Measurements from ENCODE around the gene WDR37. TPM values are rescaled to one million over a fixed set of nuclear protein-coding genes. Genes with fewer than 3 reads are reported as not detected.

The WDR37 gene
- total and polyA plus RNA-seq, 9 of the 15 experiments (the other 6 are each of a cell fraction or from before 2014, with no cell fraction given) = 2.3 to 11.6 (median 6.7) TPM

GRCh38 chr10:1058017-1058416 lies 1.8 kb downstream of the WDR37 start:
- Histone ChIP-seq H4K20me1 (replicated peaks; ENCODE audit: control insufficient read depth, insufficient read depth, low read length) (no peaks in the 10 kb centered on the region; the same call in 1 of the 2 replicates), H3K4me1 (replicated peaks in 1 of 2; ENCODE audit: control insufficient read depth in 2 of 2, insufficient read depth in 2 of 2, low read length in 2 of 2) (peaks cover 12 to 15% of the 10 kb centered on the region in 2 experiments; a peak in 4 of 5 replicates), H3K9ac (ENCODE audit: insufficient read depth in 1 of 2, low read depth in 2 of 2, low read length in 2 of 2) (peak overlapping the region in 1 of 2 experiments; percentile 86; a peak in 2 of 4 replicates), H3K4me2 (ENCODE audit: insufficient read depth, low read length) (peak overlapping the region; percentile 82), H2AFZ (ENCODE audit: low read depth, low read length) (peak overlapping the region; percentile 43; the same call in 1 of the 2 replicates), H3K9me3 (replicated peaks; ENCODE audit: control insufficient read depth, insufficient read depth, low read depth, low read length) (no peaks in the 10 kb centered on the region), H3K4me3 (peak overlapping the region; percentile 94), H3K79me2 (ENCODE audit: control insufficient read depth, insufficient read depth, low read length) (peaks cover 83% of the 10 kb centered on the region), H3K9me1 (ENCODE audit: control insufficient read depth, insufficient read depth, low read length) (no peaks in the 10 kb centered on the region), H3K36me3 (ENCODE audit: control insufficient read depth, insufficient read depth, low read length) (peaks cover 32% of the 10 kb centered on the region), H3K27ac (ENCODE audit: extremely low read depth, low read depth, low read length) (peak overlapping the region; percentile 97), H3K27me3 (ENCODE audit: control insufficient read depth in 2 of 2, insufficient read depth in 2 of 2, low read length in 2 of 2) (no peaks in the 10 kb centered on the region)
- peak; percentile 35 for FAIRE-seq
- intact Hi-C loops (cut with micrococcal nuclease) (loop anchor here (10.0 kb wide), 1 partner anchor 123 kb away; the partner anchor contains the start of gene LARP4B), in situ Hi-C loops (cut with MboI) (no loop called here)
- no peak for DNase-seq (ENCODE audit: extremely low read depth in 1 of 4, low spot score in 3 of 4)
- POLR2A ChIA-PET = interaction anchor here (1.1 to 1.2 kb wide), 2 partner anchors 9 kb away, joined by 4 to 5 read pairs; partner anchors contain the start of gene IDI1
- no peak for ATAC-seq
- BruUV-seq (replicated peaks) = no TSS peak
- WGBS (ENCODE audit: insufficient coverage, low coverage, missing lambda C conversion rate) = 41% methylated on average over 7 of the region's 7 CpGs
- TF ChIP-seq ZFPM2 (CRISPR knock-in tag; IDR thresholded peaks at IDR 0.05) = no peak
- 0 out of 2 replicates have a peak, but pooled peaks have one; percentile 28 for TF ChIP-seq GABPB1 (CRISPR knock-in tag; IDR thresholded peaks at IDR 0.05)
- CTCF ChIA-PET (ENCODE audit: low intra/inter-chr PET ratio) = no interaction called here

DNA sequence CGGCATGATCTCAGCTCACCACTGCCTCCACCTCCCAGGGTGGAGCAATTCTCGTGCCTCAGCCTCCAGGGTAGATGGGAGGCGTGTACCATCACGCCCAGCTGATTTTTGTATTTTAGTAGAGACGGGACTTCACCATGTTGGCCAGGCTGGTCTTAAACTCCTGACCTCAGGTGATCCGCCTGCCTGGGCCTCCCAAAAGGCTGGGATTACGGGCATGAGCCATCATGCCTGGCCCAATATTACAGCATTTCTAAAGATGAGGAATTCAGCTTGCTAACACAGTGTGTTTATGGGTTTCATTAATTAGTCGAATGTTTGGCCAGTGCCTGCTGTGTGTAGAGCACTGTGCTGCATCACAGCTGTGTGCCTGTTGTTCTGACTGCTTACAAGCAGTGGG lies 3.7 kb downstream of the WDR37 start:
- Histone ChIP-seq H3K27ac (ENCODE audit: extremely low read depth, low read depth, low read length) (no peak overlapping the region), H3K79me2 (ENCODE audit: control insufficient read depth, insufficient read depth, low read length) (peaks cover 67% of the 10 kb centered on the region), H3K4me3 (no peak overlapping the region), H3K4me1 (replicated peaks in 1 of 2; ENCODE audit: control insufficient read depth in 2 of 2, insufficient read depth in 2 of 2, low read length in 2 of 2) (peaks cover 10% of the 10 kb centered on the region in 2 experiments; a peak in 3 of 5 replicates), H3K27me3 (ENCODE audit: control insufficient read depth in 2 of 2, insufficient read depth in 2 of 2, low read length in 2 of 2) (no peaks in the 10 kb centered on the region), H3K36me3 (ENCODE audit: control insufficient read depth, insufficient read depth, low read length) (peaks cover 21% of the 10 kb centered on the region; the same call in 2 of the 3 replicates), H3K9me1 (ENCODE audit: control insufficient read depth, insufficient read depth, low read length) (no peaks in the 10 kb centered on the region), H3K9ac (ENCODE audit: insufficient read depth in 1 of 2, low read depth in 2 of 2, low read length in 2 of 2) (no peak overlapping the region), H3K9me3 (replicated peaks; ENCODE audit: control insufficient read depth, insufficient read depth, low read depth, low read length) (no peaks in the 10 kb centered on the region), H3K4me2 (ENCODE audit: insufficient read depth, low read length) (no peak overlapping the region), H4K20me1 (replicated peaks; ENCODE audit: control insufficient read depth, insufficient read depth, low read length) (no peaks in the 10 kb centered on the region; the same call in 1 of the 2 replicates), H2AFZ (ENCODE audit: low read depth, low read length) (no peak overlapping the region)
- in situ Hi-C loops (cut with MboI) (no loop called here), intact Hi-C loops (cut with micrococcal nuclease) (loop anchor here (10.0 kb wide), 1 partner anchor 125 kb away; the partner anchor contains the start of gene LARP4B)
- FAIRE-seq = no peak
- CTCF ChIA-PET (ENCODE audit: low intra/inter-chr PET ratio) = no interaction called here
- BruUV-seq (replicated peaks) = no TSS peak
- DNase-seq (ENCODE audit: extremely low read depth in 1 of 4, low spot score in 3 of 4) = no peak
- no peak for ATAC-seq
- 95% methylated on average over 8 of the region's 8 CpGs for WGBS (ENCODE audit: insufficient coverage, low coverage, missing lambda C conversion rate)
- POLR2A ChIA-PET = no interaction called here
- no peak for TF ChIP-seq SRSF3 (IDR thresholded peaks at IDR 0.05; ENCODE audit: insufficient read depth, low read length)
- no peak for TF ChIP-seq BACH1 (tag; IDR thresholded peaks at IDR 0.05)
- no peak for TF ChIP-seq JUNB (CRISPR knock-in tag; conservative IDR thresholded peaks at IDR 0.05)

All from K562 (cell line).